Body of pancreas (tissue), 4 donors: ENCODE measurements around the gene IPPK. TPM values are rescaled to one million over a fixed set of nuclear protein-coding genes. Genes with fewer than 3 reads are reported as not detected.
"Not testable (repeated sequence)": the region's sequence is repeated elsewhere in the genome, so short reads cannot be mapped to it uniquely, and the experiment has no call there.

Source experiments
- ATAC-seq: fragments of 150-250 bp; one replicate; pipeline ENCODE4 v1.9.1; 2016
- DNase-seq, 4 donors: peaks; one replicate each; pipeline ENCODE4 v3.0.0-alpha.2; 2019
- H3K27ac ChIP-seq, 4 donors: fragments of 200-600 bp; sonication (generic); 1 replicate in 3 of 4; 2 replicates in 1 of 4; pipeline versions ENCODE4 v1.5.1 to v1.6.1; 2016 to 2019; ENCODE audit warnings: mild to moderate bottlenecking in 1 of 4, mixed read lengths in 1 of 4, moderate library complexity in 1 of 4
- H3K27me3 ChIP-seq, 2 donors: fragments of 200-600 bp; sonication (generic); one replicate each; pipeline ENCODE4 v1.6.0; 2016; ENCODE audit warnings: mild to moderate bottlenecking in 1 of 2
- H3K36me3 ChIP-seq, 2 donors: fragments of 200-600 bp; sonication (generic); replicated peaks in 1 of 2; 2 replicates each; pipeline ENCODE4 v1.5.1; 2016; ENCODE audit warnings: low read depth in 2 of 2; ENCODE audit not compliant: insufficient read depth in 1 of 2
- H3K4me1 ChIP-seq: fragments of 200-600 bp; sonication (generic); one replicate; pipeline ENCODE4 v1.6.0; 2016
- H3K4me3 ChIP-seq, 2 donors: fragments of 200-600 bp; sonication (generic); 1 replicate in 1 of 2; 2 replicates in 1 of 2; pipeline ENCODE4 v1.5.1; 2016 to 2019
- H3K9me3 ChIP-seq, 3 donors: fragments of 200-600 bp; sonication (generic); 1 replicate in 2 of 3; 2 replicates in 1 of 3; pipeline ENCODE4 v1.5.1; 2016
- CTCF ChIP-seq, 7 experiments: fragments of 450-650 bp in 4 of 7; fragments of 200-600 bp in 3 of 7; sonication (generic) in 3 of 7; IDR thresholded peaks; one replicate each; pipeline ENCODE4 v1.5.1; 2016 to 2019; ENCODE audit warnings: antibody characterized with exemption in 7 of 7
- POLR2A ChIP-seq, 3 donors: fragments of 450-650 bp; IDR thresholded peaks; one replicate each; pipeline ENCODE4 v1.6.1; 2016; ENCODE audit warnings: antibody characterized with exemption in 3 of 3, mild to moderate bottlenecking in 2 of 3
- WGBS, 2 donors: methylation state at CpG; one replicate each; pipeline ENCODE4 v1.1.5; 2017; 5-methylcytosine and 5-hydroxymethylcytosine counted together
- intact Hi-C: fragments of 100-400 bp; cut with DNase I; formaldehyde crosslinking; loops from one replicate; pipeline ENCODE4 v1.15.1; 2023
- total RNA-seq, 2 donors: library from RNA; depleted of rRNA; stranded (reverse); fragments of >200 nt; gene quantifications; one replicate each; pipeline ENCODE4 v1.1.0, GENCODE V29; 2016

Gene IPPK
- total RNA-seq, 2 donors from 2014 or later = 2.9 to 6.3 TPM

GRCh38 chr9:92589923-92590322 is 80.0 kb downstream of the IPPK start:
- Histone ChIP-seq H3K36me3 (no peaks in the 10 kb centered on the region), H3K4me3 (no peak overlapping the region), H3K4me1 (no peaks in the 10 kb centered on the region), H3K27ac (no peak overlapping the region), H3K9me3 (no peaks in the 10 kb centered on the region), H3K27me3 (no peaks in the 10 kb centered on the region)
- DNase-seq (no peak), ATAC-seq (no peak)
- no peak for TF ChIP-seq POLR2A (IDR thresholded peaks at IDR 0.05)
- intact Hi-C loops = no loop called here
- WGBS, 2 donors = 91 to 95% methylated on average over 1 of the region's 1 CpG

GRCh38 chr9:92576175-92576574 is 93.8 kb downstream of the IPPK start:
- TF ChIP-seq CTCF (IDR thresholded peaks at IDR 0.05) (no peak), POLR2A (IDR thresholded peaks at IDR 0.05) (no peak)
- H3K27ac ChIP-seq = no peak overlapping the region
- ATAC-seq (no peak), DNase-seq (no peak)
- H3K4me1 ChIP-seq = no peaks in the 10 kb centered on the region
- intact Hi-C loops = no loop called here
- no peaks in the 10 kb centered on the region for H3K27me3 ChIP-seq
- no peak overlapping the region for H3K4me3 ChIP-seq
- no peaks in the 10 kb centered on the region for H3K9me3 ChIP-seq
- no peaks in the 10 kb centered on the region for H3K36me3 ChIP-seq
- WGBS, 2 donors = 45 to 78% methylated on average over 1 of the region's 1 CpG

GRCh38 chr9:92573612-92574011 is 96.3 kb downstream of the IPPK start:
- ATAC-seq, intact Hi-C loops, H3K27ac ChIP-seq, H3K4me1 ChIP-seq, H3K27me3 ChIP-seq, H3K36me3 ChIP-seq, H3K4me3 ChIP-seq, H3K9me3 ChIP-seq, DNase-seq: not testable (repeated sequence)
- WGBS, 2 donors = 90 to 95% methylated on average over 11 to 14 of the region's 14 CpGs

- H3K9me3 ChIP-seq, DNase-seq, H3K27me3 ChIP-seq, ATAC-seq, H3K36me3 ChIP-seq, intact Hi-C loops, H3K4me1 ChIP-seq, H3K27ac ChIP-seq, H3K4me3 ChIP-seq: not testable (repeated sequence)
- WGBS, 2 donors = 84 to 97% methylated on average over 2 of the region's 2 CpGs
These were observed 98.1 kb downstream of the IPPK start for GRCh38 chr9:92571871-92572270.

GRCh38 chr9:92564982-92565381 is 104.9 kb downstream of the IPPK start:
- Histone ChIP-seq H3K4me1 (no peaks in the 10 kb centered on the region), H3K4me3 (no peak overlapping the region), H3K9me3 (no peaks in the 10 kb centered on the region), H3K27ac (no peak overlapping the region), H3K36me3 (no peaks in the 10 kb centered on the region), H3K27me3 (no peaks in the 10 kb centered on the region)
- no peak for TF ChIP-seq CTCF (IDR thresholded peaks at IDR 0.05)
- TF ChIP-seq POLR2A (IDR thresholded peaks at IDR 0.05) = no peak
- no peak for DNase-seq
- no peak for ATAC-seq
- 86 to 96% methylated on average over 2 of the region's 2 CpGs for WGBS, 2 donors
- intact Hi-C loops = no loop called here

- intact Hi-C loops = no loop called here
- no peak for ATAC-seq
- Histone ChIP-seq H3K27me3 (no peaks in the 10 kb centered on the region), H3K36me3 (no peaks in the 10 kb centered on the region), H3K27ac (no peak overlapping the region), H3K4me3 (no peak overlapping the region), H3K9me3 (no peaks in the 10 kb centered on the region), H3K4me1 (no peaks in the 10 kb centered on the region)
- TF ChIP-seq POLR2A (IDR thresholded peaks at IDR 0.05) = no peak
- TF ChIP-seq CTCF (IDR thresholded peaks at IDR 0.05) = no peak
- DNase-seq = no peak
These were observed 105.4 kb downstream of the IPPK start for GRCh38 chr9:92564504-92564903.

Other genes with a start within 250 kb of the IPPK start
- gene OMD, start 245.7 kb downstream of the IPPK start, total RNA-seq = 1 to 10 TPM in 1 of 2 donors, under 1 TPM in 1; 0.33 to 4.9 TPM
- 10 to 100 TPM in 1 of 2 donors, 1 to 10 TPM in 1; 3.6 to 13.5 TPM for gene ASPN, start 187.6 kb downstream of the IPPK start, total RNA-seq
- 1 to 10 TPM; 6.5 to 8.2 TPM for gene ECM2, start 134.1 kb downstream of the IPPK start, total RNA-seq
- gene BICD2, start 94.7 kb upstream of the IPPK start, total RNA-seq = 10 to 100 TPM; 16.1 to 16.8 TPM
- gene ZNF484, start 207.9 kb upstream of the IPPK start, total RNA-seq = 1 to 10 TPM; 5.3 to 7.0 TPM